ENCODE data around the gene HORMAD2. TPM values are rescaled to one million over a fixed set of nuclear protein-coding genes. Genes with fewer than 3 reads are reported as not detected.
"Not testable (repeated sequence)": the region's sequence is repeated elsewhere in the genome, so short reads cannot be mapped to it uniquely, and the experiment has no call there.

HORMAD2 gene
- total RNA-seq, 1 experiment from 2014 or later = not detected

DNA sequence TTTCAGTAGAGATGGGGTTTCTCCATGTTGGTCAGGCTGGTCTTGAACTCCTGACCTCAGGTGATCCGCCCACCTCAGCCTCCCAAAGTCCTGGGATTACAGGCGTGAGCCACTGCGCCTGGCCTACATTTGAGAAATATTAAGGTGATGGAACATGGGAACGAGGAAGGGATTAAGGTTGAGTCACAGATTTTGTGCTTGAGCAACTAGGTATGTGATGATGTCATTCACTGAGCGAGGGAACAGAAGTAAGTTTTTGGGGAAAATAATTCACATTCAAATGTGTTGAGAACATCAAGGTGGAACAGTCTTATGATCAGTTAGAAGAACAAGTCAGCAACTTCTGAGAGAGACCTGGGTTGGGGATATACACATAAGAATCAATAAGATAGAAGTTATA, 6.8 kb downstream of the HORMAD2 start:
- H3K4me1 Mint-ChIP-seq; ATAC-seq; DNase-seq (ENCODE audit: low spot score); H3K36me3 Mint-ChIP-seq; H3K27ac Mint-ChIP-seq; H3K9me3 Mint-ChIP-seq; H3K4me3 Mint-ChIP-seq; H3K27me3 Mint-ChIP-seq (ENCODE audit: low read depth): not testable (repeated sequence)
- POLR2A ChIA-PET = interaction anchor here (0.7 kb wide), 1 partner anchor 337 kb away, joined by 4 read pairs; no protein-coding TSS in a partner anchor
- CTCF ChIA-PET = interaction anchor here (1.2 kb wide), 1 partner anchor 451 kb away, joined by 3 read pairs; no protein-coding TSS in a partner anchor

- no peak for TF ChIP-seq PRRX2 (CRISPR knock-in tag; IDR thresholded peaks at IDR 0.05)
- no peak for TF ChIP-seq TEAD1 (CRISPR knock-in tag; IDR thresholded peaks at IDR 0.05)
- Mint-ChIP-seq H3K36me3 (peaks cover under 1% of the 10 kb centered on the region), H3K4me3 (no peak overlapping the region), H3K27ac (no peak overlapping the region), H3K4me1 (no peaks in the 10 kb centered on the region), H3K27me3 (ENCODE audit: low read depth) (peaks cover 7% of the 10 kb centered on the region), H3K9me3 (peaks cover 16% of the 10 kb centered on the region)
- DNase-seq (ENCODE audit: low spot score) = no peak
- ChIA-PET CTCF (no interaction called here), POLR2A (interaction anchor here (0.7 kb wide), 1 partner anchor 336 kb away, joined by 4 read pairs; no protein-coding TSS in a partner anchor)
- no peak for ATAC-seq
Measured at GRCh38 chr22:30087611-30088010, 7.3 kb downstream of the HORMAD2 start.

GRCh38 chr22:30088468-30088867, 8.2 kb downstream of the HORMAD2 start:
- Mint-ChIP-seq H3K27ac (no peak overlapping the region), H3K27me3 (ENCODE audit: low read depth) (peaks cover 7% of the 10 kb centered on the region), H3K9me3 (peaks cover 21% of the 10 kb centered on the region), H3K4me3 (no peak overlapping the region), H3K36me3 (peaks cover 6% of the 10 kb centered on the region), H3K4me1 (no peaks in the 10 kb centered on the region)
- ATAC-seq (no peak), DNase-seq (ENCODE audit: low spot score) (no peak)
- TF ChIP-seq, protein P1, sequence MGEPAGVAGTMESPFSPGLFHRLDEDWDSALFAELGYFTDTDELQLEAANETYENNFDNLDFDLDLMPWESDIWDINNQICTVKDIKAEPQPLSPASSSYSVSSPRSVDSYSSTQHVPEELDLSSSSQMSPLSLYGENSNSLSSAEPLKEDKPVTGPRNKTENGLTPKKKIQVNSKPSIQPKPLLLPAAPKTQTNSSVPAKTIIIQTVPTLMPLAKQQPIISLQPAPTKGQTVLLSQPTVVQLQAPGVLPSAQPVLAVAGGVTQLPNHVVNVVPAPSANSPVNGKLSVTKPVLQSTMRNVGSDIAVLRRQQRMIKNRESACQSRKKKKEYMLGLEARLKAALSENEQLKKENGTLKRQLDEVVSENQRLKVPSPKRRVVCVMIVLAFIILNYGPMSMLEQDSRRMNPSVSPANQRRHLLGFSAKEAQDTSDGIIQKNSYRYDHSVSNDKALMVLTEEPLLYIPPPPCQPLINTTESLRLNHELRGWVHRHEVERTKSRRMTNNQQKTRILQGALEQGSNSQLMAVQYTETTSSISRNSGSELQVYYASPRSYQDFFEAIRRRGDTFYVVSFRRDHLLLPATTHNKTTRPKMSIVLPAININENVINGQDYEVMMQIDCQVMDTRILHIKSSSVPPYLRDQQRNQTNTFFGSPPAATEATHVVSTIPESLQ (CRISPR knock-in tag; IDR thresholded peaks at IDR 0.05) = no peak
- TF ChIP-seq ZNF138 (CRISPR knock-in tag; conservative IDR thresholded peaks at IDR 0.05) (no peak), ZNF317 (CRISPR knock-in tag; IDR thresholded peaks at IDR 0.05; ENCODE audit: borderline replicate concordance, low read depth) (no peak), HMGA2 (CRISPR knock-in tag; IDR thresholded peaks at IDR 0.05) (peak; percentile 95), CREB1 (CRISPR knock-in tag; IDR thresholded peaks at IDR 0.05) (no peak), NR3C1 (CRISPR knock-in tag; conservative IDR thresholded peaks at IDR 0.05; ENCODE audit: low read depth) (no peak)
- POLR2A ChIA-PET = no interaction called here
- CTCF ChIA-PET = interaction anchor here (0.6 to 1.5 kb wide), 18 partner anchors 8 to 535 kb away, joined by 3 to 10 read pairs (median 4); partner anchors contain the start of genes ASCC2, HORMAD2 and THOC5

- peaks cover 13% of the 10 kb centered on the region for H3K36me3 Mint-ChIP-seq
- CTCF ChIA-PET = interaction anchor here (0.7 to 1.5 kb wide), 3 partner anchors 12 to 453 kb away, joined by 3 to 10 read pairs (median 6); no protein-coding TSS in a partner anchor
- H3K4me1 Mint-ChIP-seq = no peaks in the 10 kb centered on the region
Measured at GRCh38 chr22:30089655-30089974, 9.4 kb downstream of the HORMAD2 start.

GRCh38 chr22:30092686-30093085, 12.4 kb downstream of the HORMAD2 start:
- CTCF ChIA-PET = no interaction called here
- no peak overlapping the region for H3K27ac Mint-ChIP-seq
- DNase-seq (ENCODE audit: low spot score) (no peak), ATAC-seq (no peak)
- H3K4me3 Mint-ChIP-seq = no peak overlapping the region
- peaks cover 43% of the 10 kb centered on the region for H3K9me3 Mint-ChIP-seq
- no peaks in the 10 kb centered on the region; the same call in none of the 2 replicates for H3K27me3 Mint-ChIP-seq (ENCODE audit: low read depth)
- no peaks in the 10 kb centered on the region for H3K4me1 Mint-ChIP-seq
- POLR2A ChIA-PET = no interaction called here
- H3K36me3 Mint-ChIP-seq = peaks cover 26% of the 10 kb centered on the region
- no peak for TF ChIP-seq MXD4 (CRISPR knock-in tag; IDR thresholded peaks at IDR 0.05; ENCODE audit: borderline replicate concordance)
- no peak for TF ChIP-seq ATF3 (CRISPR knock-in tag; conservative IDR thresholded peaks at IDR 0.05)
- no peak for TF ChIP-seq GRHL2 (CRISPR knock-in tag; IDR thresholded peaks at IDR 0.05; ENCODE audit: insufficient replicate concordance, severe bottlenecking)
- TF ChIP-seq, protein P1 (CRISPR knock-in tag; IDR thresholded peaks at IDR 0.05) = no peak
- no peak for TF ChIP-seq ATF2 (CRISPR knock-in tag; IDR thresholded peaks at IDR 0.05; ENCODE audit: borderline replicate concordance, low read depth)
- TF ChIP-seq ZNF263 (CRISPR knock-in tag; IDR thresholded peaks at IDR 0.05; ENCODE audit: low read depth) = no peak
- TF ChIP-seq CREM (CRISPR knock-in tag; IDR thresholded peaks at IDR 0.05) = no peak
- no peak for TF ChIP-seq ZMAT4 (CRISPR knock-in tag; IDR thresholded peaks at IDR 0.05)

More at GRCh38 chr22:30089655-30089974, 9.4 kb downstream of the HORMAD2 start:
- no peak overlapping the region for H3K27ac Mint-ChIP-seq
- H3K9me3 Mint-ChIP-seq = peaks cover 24% of the 10 kb centered on the region
- ATAC-seq (no peak), DNase-seq (ENCODE audit: low spot score) (no peak)
- POLR2A ChIA-PET = no interaction called here
- H3K27me3 Mint-ChIP-seq (ENCODE audit: low read depth) = peaks cover 2% of the 10 kb centered on the region; the same call in 1 of the 2 replicates
- no peak overlapping the region for H3K4me3 Mint-ChIP-seq
- TF ChIP-seq ZNF219 (CRISPR knock-in tag; IDR thresholded peaks at IDR 0.05; ENCODE audit: borderline replicate concordance) (no peak), NFYB (CRISPR knock-in tag; conservative IDR thresholded peaks at IDR 0.05; ENCODE audit: low read depth) (no peak), NR3C1 (CRISPR knock-in tag; conservative IDR thresholded peaks at IDR 0.05; ENCODE audit: low read depth) (no peak), SOX15 (CRISPR knock-in tag; IDR thresholded peaks at IDR 0.05) (no peak), JAZF1 (CRISPR knock-in tag; IDR thresholded peaks at IDR 0.05) (no peak), PREB (CRISPR knock-in tag; IDR thresholded peaks at IDR 0.05; ENCODE audit: borderline replicate concordance) (no peak)
